Lower lobe of right lung (tissue), 2 donors: ENCODE data around the gene PSMD7. TPM values are rescaled to one million over a fixed set of nuclear protein-coding genes. Genes with fewer than 3 reads are reported as not detected.
"Not testable (repeated sequence)": the region's sequence is repeated elsewhere in the genome, so short reads cannot be mapped to it uniquely, and the experiment has no call there.

Experiments
- ATAC-seq, 2 donors: fragments of 200-7000 bp; cut with Tn5 transposase; one replicate each; pipeline ENCODE4 v1.9.1; 2020 to 2022; ENCODE audit warnings: mild to moderate bottlenecking in 2 of 2, moderate library complexity in 2 of 2
- DNase-seq: peaks from one replicate; pipeline ENCODE4 v3.0.0-alpha.2; 2020
- H3K27ac ChIP-seq: fragments of 200-600 bp; one replicate; pipeline ENCODE4 v1.8.0; 2022
- H3K27me3 ChIP-seq: fragments of 200-600 bp; one replicate; pipeline ENCODE4 v1.8.0; 2022; ENCODE audit warnings: low read depth
- H3K36me3 ChIP-seq: fragments of 200-600 bp; one replicate; pipeline ENCODE4 v1.8.0; 2022; ENCODE audit warnings: mild to moderate bottlenecking
- H3K4me1 ChIP-seq: fragments of 200-600 bp; one replicate; pipeline ENCODE4 v1.8.0; 2022
- H3K4me3 ChIP-seq: fragments of 200-600 bp; one replicate; pipeline ENCODE4 v1.8.0; 2022; ENCODE audit warnings: mild to moderate bottlenecking
- H3K9me3 ChIP-seq: fragments of 200-600 bp; one replicate; pipeline ENCODE4 v1.8.0; 2022
- intact Hi-C: fragments of 100-400 bp; cut with DNase I; formaldehyde crosslinking; loops from one replicate; pipeline ENCODE4 v1.11.0; 2022
- total RNA-seq: library from RNA; stranded (reverse); fragmentation: NEBNext Ultra II Directional; extraction: Animal tissue kit (Norgen Biotek cat#: 25700); gene quantifications from one replicate; pipeline ENCODE4 v1.2.1, GENCODE V29; 2021
- donor health status: DM: no; HTN: yes; CAD: no; lungs with severe emphysema.

The PSMD7 gene
- total RNA-seq, 1 donor from 2014 or later, result 59.0 TPM

GRCh38 chr16:74339226-74339625 lies 42.6 kb downstream of the PSMD7 start:
- DNase-seq, H3K9me3 ChIP-seq, intact Hi-C loops, H3K4me3 ChIP-seq, H3K4me1 ChIP-seq, ATAC-seq, H3K27ac ChIP-seq, H3K27me3 ChIP-seq: not testable (repeated sequence)
- peaks cover 86% of the 10 kb centered on the region for H3K36me3 ChIP-seq

- intact Hi-C loops, ATAC-seq, DNase-seq, H3K9me3 ChIP-seq, H3K4me3 ChIP-seq, H3K4me1 ChIP-seq, H3K27me3 ChIP-seq, H3K27ac ChIP-seq: not testable (repeated sequence)
- peaks cover 86% of the 10 kb centered on the region for H3K36me3 ChIP-seq
These were observed 56.4 kb downstream of the PSMD7 start for GRCh38 chr16:74353038-74353437.

Other genes with a start within 250 kb of the PSMD7 start
- not detected for gene NPIPB15, start 79.5 kb downstream of the PSMD7 start, total RNA-seq
- gene CLEC18B, start 124.7 kb downstream of the PSMD7 start, total RNA-seq, result 1.2 TPM